ENCODE data around the gene NAB2.
"Not testable (repeated sequence)": the region's sequence is repeated elsewhere in the genome, so short reads cannot be mapped to it uniquely, and the experiment has no call there.

NAB2 gene

GRCh38 chr12:57112492-57113294 is 23.8 kb downstream of the NAB2 start:
- DNase-seq (ENCODE audit: low spot score): no peak

- no peak for DNase-seq (ENCODE audit: low spot score)
These were observed 27.8 kb downstream of the NAB2 start for GRCh38 chr12:57116580-57117281.

- no peak for DNase-seq (ENCODE audit: low spot score)
These were observed 29.9 kb downstream of the NAB2 start for GRCh38 chr12:57118711-57119271.

GRCh38 chr12:57119294-57120085 is 30.6 kb downstream of the NAB2 start:
- no peak for DNase-seq (ENCODE audit: low spot score)

GRCh38 chr12:57120718-57121117 is 31.8 kb downstream of the NAB2 start:
- not testable (repeated sequence) for DNase-seq (ENCODE audit: low spot score)

GRCh38 chr12:57123813-57124212 is 34.9 kb downstream of the NAB2 start:
- no peak for DNase-seq (ENCODE audit: low spot score)

GRCh38 chr12:57124261-57124877 is 35.5 kb downstream of the NAB2 start:
- DNase-seq (ENCODE audit: low spot score): peak; percentile 86

GRCh38 chr12:57126061-57126460 is 37.1 kb downstream of the NAB2 start:
- no peak for DNase-seq (ENCODE audit: low spot score)

GRCh38 chr12:57126561-57126960 is 37.6 kb downstream of the NAB2 start:
- no peak for DNase-seq (ENCODE audit: low spot score)

- DNase-seq (ENCODE audit: low spot score): peak; percentile 80
These were observed 38.3 kb downstream of the NAB2 start for GRCh38 chr12:57127101-57127725.

- peak; percentile 81 for DNase-seq (ENCODE audit: low spot score)
These were observed 39.0 kb downstream of the NAB2 start, which contains the start of gene LRP1 for GRCh38 chr12:57127726-57128518. TSS of gene LRP1 (plus strand) at chr12:57128483. CDS start at chr12:57128965, 482 bp downstream.

GRCh38 chr12:57128519-57129247 is 39.8 kb downstream of the NAB2 start:
- DNase-seq (ENCODE audit: low spot score): no peak

GRCh38 chr12:57129321-57129842 is 40.5 kb downstream of the NAB2 start:
- no peak for DNase-seq (ENCODE audit: low spot score)

- DNase-seq (ENCODE audit: low spot score): no peak
These were observed 41.0 kb downstream of the NAB2 start for GRCh38 chr12:57129889-57130288.

- no peak for DNase-seq (ENCODE audit: low spot score)
These were observed 42.0 kb downstream of the NAB2 start for GRCh38 chr12:57130941-57131340.

- DNase-seq (ENCODE audit: low spot score): no peak
These were observed 43.2 kb downstream of the NAB2 start for GRCh38 chr12:57131896-57132744.

- no peak for DNase-seq (ENCODE audit: low spot score)
These were observed 44.2 kb downstream of the NAB2 start for GRCh38 chr12:57133013-57133569.

- no peak for DNase-seq (ENCODE audit: low spot score)
These were observed 45.0 kb downstream of the NAB2 start for GRCh38 chr12:57133916-57134315.
